NCI-H1930 (cell line): ENCODE data around the gene SMARCC2.
A peak's percentile ranks its signal among the peaks of the same experiment; 100 is the strongest.

ENCODE experiments used
- DNase-seq, 2 experiments: peaks; one replicate each; lab custom pipeline; 2025; lab: John Stamatoyannopoulos, UW

SMARCC2 gene

GRCh38 chr12:56189099-56189917 lies at the start of gene SMARCC2:
Gene SMARCC2, minus strand, starts transcription at chr12:56189483. Its CDS starts 22 bp downstream, at chr12:56189461.
- DNase-seq: peak; percentile 72 to 91

GRCh38 chr12:56237552-56237951 lies 48.3 kb upstream of the SMARCC2 start:
- DNase-seq: no peak

GRCh38 chr12:56236985-56237384 lies 47.7 kb upstream of the SMARCC2 start:
- no peak for DNase-seq

- no peak for DNase-seq
Observed at GRCh38 chr12:56236091-56236490, 46.8 kb upstream of the SMARCC2 start.

- no peak for DNase-seq
Observed at GRCh38 chr12:56234746-56235436, 45.6 kb upstream of the SMARCC2 start.

GRCh38 chr12:56231184-56231582 lies 41.9 kb upstream of the SMARCC2 start:
- no peak for DNase-seq

- no peak for DNase-seq
Observed at GRCh38 chr12:56230432-56231183, 41.3 kb upstream of the SMARCC2 start.

GRCh38 chr12:56229916-56230431 lies 40.7 kb upstream of the SMARCC2 start, which contains the start of gene SLC39A5:
Gene SLC39A5, plus strand, starts transcription at chr12:56230051. Its CDS starts 1,224 bp downstream, at chr12:56231275.
- no peak for DNase-seq

GRCh38 chr12:56229082-56229481 lies 39.8 kb upstream of the SMARCC2 start:
- no peak for DNase-seq

- DNase-seq: no peak
Observed at GRCh38 chr12:56224954-56225353, 35.7 kb upstream of the SMARCC2 start.

- DNase-seq: peak; percentile 95 to 97
Observed at GRCh38 chr12:56224102-56224701, 34.9 kb upstream of the SMARCC2 start, which contains the start of gene NABP2. Gene NABP2, plus strand, starts transcription at chr12:56224342. Its CDS starts 515 bp downstream, at chr12:56224857.

- no peak for DNase-seq
Observed at GRCh38 chr12:56223571-56224101, 34.4 kb upstream of the SMARCC2 start.

GRCh38 chr12:56222531-56222895 lies 33.2 kb upstream of the SMARCC2 start:
- DNase-seq: no peak

GRCh38 chr12:56221757-56222530 lies 32.7 kb upstream of the SMARCC2 start, which contains the start of gene RNF41:
Gene RNF41, minus strand, starts transcription at chr12:56221922. Its CDS starts 7,875 bp downstream, at chr12:56214047.
- peak; percentile 90 to 91 for DNase-seq

- DNase-seq: no peak
Observed at GRCh38 chr12:56221232-56221756, 32.0 kb upstream of the SMARCC2 start.

GRCh38 chr12:56220611-56221231 lies 31.4 kb upstream of the SMARCC2 start:
- DNase-seq: no peak

- DNase-seq: no peak
Observed at GRCh38 chr12:56219840-56220239, 30.6 kb upstream of the SMARCC2 start.

- no peak for DNase-seq
Observed at GRCh38 chr12:56216461-56216860, 27.2 kb upstream of the SMARCC2 start.

GRCh38 chr12:56213878-56214277 lies 24.6 kb upstream of the SMARCC2 start:
- DNase-seq: no peak

- no peak for DNase-seq
Observed at GRCh38 chr12:56212361-56212760, 23.1 kb upstream of the SMARCC2 start.
